ENCODE data around the gene HNF1A. TPM values are rescaled to one million over a fixed set of nuclear protein-coding genes. Genes with fewer than 3 reads are reported as not detected.
"Not testable (repeated sequence)": the region's sequence is repeated elsewhere in the genome, so short reads cannot be mapped to it uniquely, and the experiment has no call there.

The HNF1A gene
- total RNA-seq, 1 donor from 2014 or later = not detected

DNA sequence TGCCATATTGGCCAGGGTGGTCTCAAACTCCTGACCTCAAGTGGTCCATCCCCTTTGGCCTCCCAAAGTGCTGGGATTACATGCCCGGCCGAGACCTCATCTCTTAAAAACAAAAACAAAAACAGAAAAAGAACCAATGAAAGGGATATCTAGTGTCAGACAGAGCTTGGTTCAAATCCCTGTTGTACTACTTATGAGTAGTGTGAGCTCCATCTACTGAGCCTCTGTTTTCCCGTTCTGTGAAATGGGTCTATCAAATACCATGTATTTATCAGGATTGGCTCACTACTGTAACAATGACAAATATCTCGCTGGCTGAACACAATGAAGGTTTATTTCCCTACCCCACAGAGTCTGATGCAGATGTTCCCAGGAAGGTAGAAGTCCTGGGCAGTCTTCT, 36.9 kb upstream of the HNF1A start:
- no peak for DNase-seq (ENCODE audit: low spot score in 2 of 2, unreplicated experiment in 2 of 2)
- no peaks in the 10 kb centered on the region for H3K4me1 Mint-ChIP-seq
- H3K36me3 Mint-ChIP-seq = no peaks in the 10 kb centered on the region
- no peak overlapping the region for H3K4me3 Mint-ChIP-seq
- no peaks in the 10 kb centered on the region for H3K9me3 Mint-ChIP-seq
- no peaks in the 10 kb centered on the region for H3K27me3 Mint-ChIP-seq (ENCODE audit: low read depth)
- TF ChIP-seq, protein P1, sequence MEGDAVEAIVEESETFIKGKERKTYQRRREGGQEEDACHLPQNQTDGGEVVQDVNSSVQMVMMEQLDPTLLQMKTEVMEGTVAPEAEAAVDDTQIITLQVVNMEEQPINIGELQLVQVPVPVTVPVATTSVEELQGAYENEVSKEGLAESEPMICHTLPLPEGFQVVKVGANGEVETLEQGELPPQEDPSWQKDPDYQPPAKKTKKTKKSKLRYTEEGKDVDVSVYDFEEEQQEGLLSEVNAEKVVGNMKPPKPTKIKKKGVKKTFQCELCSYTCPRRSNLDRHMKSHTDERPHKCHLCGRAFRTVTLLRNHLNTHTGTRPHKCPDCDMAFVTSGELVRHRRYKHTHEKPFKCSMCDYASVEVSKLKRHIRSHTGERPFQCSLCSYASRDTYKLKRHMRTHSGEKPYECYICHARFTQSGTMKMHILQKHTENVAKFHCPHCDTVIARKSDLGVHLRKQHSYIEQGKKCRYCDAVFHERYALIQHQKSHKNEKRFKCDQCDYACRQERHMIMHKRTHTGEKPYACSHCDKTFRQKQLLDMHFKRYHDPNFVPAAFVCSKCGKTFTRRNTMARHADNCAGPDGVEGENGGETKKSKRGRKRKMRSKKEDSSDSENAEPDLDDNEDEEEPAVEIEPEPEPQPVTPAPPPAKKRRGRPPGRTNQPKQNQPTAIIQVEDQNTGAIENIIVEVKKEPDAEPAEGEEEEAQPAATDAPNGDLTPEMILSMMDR (IDR thresholded peaks at IDR 0.05; ENCODE audit: unreplicated experiment) = no peak
- no peak overlapping the region for H3K27ac Mint-ChIP-seq

DNA sequence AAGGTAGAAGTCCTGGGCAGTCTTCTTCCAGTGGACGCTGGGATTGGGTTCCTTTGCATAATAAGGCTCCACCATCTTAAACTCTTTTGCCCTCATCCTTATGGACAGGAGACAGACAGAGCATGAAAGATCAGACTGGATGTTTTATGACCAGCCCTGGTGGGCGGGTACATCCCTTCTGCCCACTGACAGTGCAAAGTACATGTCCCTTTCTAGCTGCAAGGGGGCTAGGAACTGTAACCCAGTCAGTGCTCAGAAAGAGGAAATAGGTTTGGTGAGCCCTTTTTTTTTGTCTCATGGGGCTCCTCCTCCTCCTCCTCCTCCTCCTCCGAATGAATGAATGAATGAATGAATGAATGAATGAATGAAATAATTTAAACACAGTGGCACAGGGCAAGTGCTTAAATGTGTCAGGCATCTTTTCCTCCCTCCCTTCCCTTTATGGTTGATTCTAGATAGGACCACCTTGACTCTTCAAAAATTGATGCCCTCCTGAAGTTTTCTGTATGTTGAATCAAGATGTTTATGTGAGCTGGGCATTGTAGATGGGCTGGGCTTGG, 36.4 kb upstream of the HNF1A start:
- Mint-ChIP-seq H3K9me3 (no peaks in the 10 kb centered on the region), H3K27me3 (ENCODE audit: low read depth) (no peaks in the 10 kb centered on the region), H3K36me3 (no peaks in the 10 kb centered on the region), H3K27ac (no peak overlapping the region), H3K4me3 (no peak overlapping the region), H3K4me1 (no peaks in the 10 kb centered on the region)
- TF ChIP-seq, protein P1 (IDR thresholded peaks at IDR 0.05; ENCODE audit: unreplicated experiment) = no peak
- no peak for DNase-seq (ENCODE audit: low spot score in 2 of 2, unreplicated experiment in 2 of 2)

DNA sequence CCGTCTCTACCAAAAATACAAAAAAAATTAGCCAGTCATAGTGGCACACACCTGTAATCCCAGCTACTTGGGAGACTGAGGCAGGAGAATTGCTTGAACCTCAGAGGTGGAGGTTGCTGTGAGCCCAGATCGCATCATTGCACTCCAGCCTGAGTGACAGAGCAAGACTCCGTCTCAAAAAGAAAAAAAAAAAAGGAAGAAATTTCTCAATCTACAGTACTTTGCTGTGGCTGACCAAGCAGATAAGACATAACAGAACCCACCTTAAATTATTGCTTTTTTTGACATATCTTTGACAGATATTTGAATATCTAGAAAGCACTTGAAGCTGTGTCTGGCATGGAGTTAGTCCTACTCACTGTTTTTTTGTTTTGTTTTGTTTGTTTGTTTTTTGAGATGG, 34.9 kb upstream of the HNF1A start:
- TF ChIP-seq, protein P1 (IDR thresholded peaks at IDR 0.05; ENCODE audit: unreplicated experiment) = no peak
- H3K9me3 Mint-ChIP-seq = no peaks in the 10 kb centered on the region
- no peaks in the 10 kb centered on the region for H3K4me1 Mint-ChIP-seq
- H3K27ac Mint-ChIP-seq = no peak overlapping the region
- H3K27me3 Mint-ChIP-seq (ENCODE audit: low read depth) = no peaks in the 10 kb centered on the region
- no peaks in the 10 kb centered on the region for H3K36me3 Mint-ChIP-seq
- H3K4me3 Mint-ChIP-seq = no peak overlapping the region
- no peak for DNase-seq (ENCODE audit: low spot score in 2 of 2, unreplicated experiment in 2 of 2)

DNA sequence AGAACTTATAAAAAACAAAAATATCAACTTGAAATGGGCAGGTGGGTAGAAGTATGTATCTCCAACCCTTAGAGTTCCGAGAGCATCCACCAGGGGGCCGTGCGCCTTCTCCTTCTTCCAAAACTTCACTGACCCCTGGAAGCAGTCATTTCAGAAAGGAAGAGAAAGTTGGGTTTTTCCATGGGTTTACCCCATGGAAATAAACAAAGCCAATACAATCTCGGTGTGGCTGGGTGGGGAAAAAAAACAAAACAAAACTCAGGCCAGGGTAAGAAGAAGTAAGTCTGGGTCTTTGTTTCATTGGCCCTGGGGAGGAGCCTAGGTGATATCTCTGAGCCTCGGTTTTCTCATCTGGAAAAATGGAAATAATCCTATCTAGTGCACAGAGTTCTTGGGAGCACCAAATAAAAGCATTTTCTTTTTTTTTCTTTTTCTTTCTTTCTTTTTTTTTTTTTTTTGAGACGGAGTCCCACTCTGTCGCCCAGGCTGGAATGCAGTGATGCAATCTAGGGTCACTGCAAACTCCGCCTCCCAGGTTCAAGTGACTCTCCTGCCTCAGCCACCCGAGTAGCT, 33.6 kb upstream of the HNF1A start:
- TF ChIP-seq, protein P1 (IDR thresholded peaks at IDR 0.05; ENCODE audit: unreplicated experiment) = peak; percentile 70
- Mint-ChIP-seq H3K36me3 (no peaks in the 10 kb centered on the region), H3K27ac (no peak overlapping the region), H3K9me3 (no peaks in the 10 kb centered on the region), H3K27me3 (ENCODE audit: low read depth) (no peaks in the 10 kb centered on the region), H3K4me1 (no peaks in the 10 kb centered on the region), H3K4me3 (no peak overlapping the region)
- peak in 1 of 2 experiments; percentile 56 for DNase-seq (ENCODE audit: low spot score in 2 of 2, unreplicated experiment in 2 of 2)

DNA sequence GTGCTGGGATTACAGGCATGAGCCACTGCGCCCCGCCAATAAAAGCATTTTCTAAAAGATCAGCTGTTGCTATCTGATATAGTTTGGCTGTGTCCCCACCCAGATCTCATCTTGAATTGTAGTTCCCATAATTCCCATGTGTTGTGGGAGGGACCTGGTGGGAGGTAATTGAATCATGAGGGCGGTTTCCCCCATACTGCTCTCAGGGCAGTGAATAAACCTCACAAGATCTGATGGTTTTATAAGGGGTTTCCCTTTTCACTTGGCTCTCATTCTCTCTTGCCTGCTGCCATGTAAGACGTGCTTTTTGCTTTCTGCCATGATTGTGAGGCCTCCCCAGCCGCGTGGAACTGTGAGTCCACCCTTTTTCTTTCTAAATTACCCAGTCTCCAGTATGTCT, 32.8 kb upstream of the HNF1A start:
- not testable (repeated sequence) for H3K4me3 Mint-ChIP-seq; H3K27me3 Mint-ChIP-seq (ENCODE audit: low read depth); DNase-seq (ENCODE audit: low spot score in 2 of 2, unreplicated experiment in 2 of 2); H3K9me3 Mint-ChIP-seq; H3K4me1 Mint-ChIP-seq; H3K36me3 Mint-ChIP-seq; H3K27ac Mint-ChIP-seq

DNA sequence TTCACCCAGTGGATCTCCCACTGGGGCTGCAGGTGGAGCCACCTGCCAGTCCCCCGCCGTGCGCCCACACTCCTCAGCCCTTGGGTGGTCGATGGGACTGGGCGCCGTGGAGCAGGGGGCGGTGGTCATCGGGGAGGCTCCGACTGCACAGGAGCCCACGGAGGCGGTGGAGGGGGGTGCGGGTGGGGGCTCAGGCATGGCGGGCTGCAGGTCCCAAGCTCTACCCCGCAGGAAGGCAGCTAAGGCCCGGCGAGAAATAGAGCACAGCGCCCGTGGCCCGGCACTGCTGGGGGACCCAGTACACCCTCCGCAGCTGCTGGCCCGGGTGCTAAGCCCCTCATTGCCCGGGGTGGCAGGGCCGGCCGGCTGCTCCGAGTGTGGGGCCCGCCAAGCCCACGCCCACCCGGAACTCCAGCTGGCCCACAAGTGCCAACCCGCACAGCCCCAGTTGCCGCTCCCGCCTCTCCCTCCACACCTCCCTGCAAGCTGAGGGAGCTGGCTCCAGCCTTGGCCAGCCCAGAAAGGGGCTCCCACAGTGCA, 28.0 kb upstream of the HNF1A start:
- H3K27me3 Mint-ChIP-seq (ENCODE audit: low read depth); H3K9me3 Mint-ChIP-seq; H3K27ac Mint-ChIP-seq; H3K4me3 Mint-ChIP-seq; H3K36me3 Mint-ChIP-seq; H3K4me1 Mint-ChIP-seq; DNase-seq (ENCODE audit: low spot score in 2 of 2, unreplicated experiment in 2 of 2): not testable (repeated sequence)

All from mesothelial cell of epicardium (in vitro differentiated cells).